Stimulated activated CD4-positive, alpha-beta T cell treated with anti-CD3 and anti-CD28 coated beads, Interleukin-1b, Interleukin-23, amount 100 ng/mL, for 1 hour (primary cell): ENCODE results near the gene GLP1R.

Experiments
- DNase-seq, 2 donors: peaks; one replicate each; pipeline ENCODE4 v3.0.0-alpha.2; 2020; ENCODE audit warnings: low read depth in 2 of 2

Gene GLP1R

DNA sequence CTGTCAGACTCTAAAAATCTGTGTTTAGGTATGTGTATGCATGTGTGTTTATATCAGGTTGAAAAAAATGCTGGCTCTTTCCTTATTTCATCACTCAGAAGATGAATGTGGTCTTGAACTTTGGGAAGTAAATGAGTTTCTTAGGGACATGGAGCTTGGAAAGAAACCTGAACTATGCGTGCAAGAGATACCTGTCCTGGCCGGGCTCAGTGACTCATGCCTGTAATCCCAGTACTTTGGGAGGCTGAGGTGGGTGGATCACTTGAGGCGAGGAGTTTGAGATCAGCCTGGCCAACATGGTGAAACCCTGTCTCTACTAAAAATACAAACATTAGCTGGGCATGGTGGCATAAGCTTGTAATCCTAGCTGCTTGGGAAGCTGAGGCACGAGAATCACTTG is 4.4 kb upstream of the GLP1R start:
- DNase-seq = no peak

DNA sequence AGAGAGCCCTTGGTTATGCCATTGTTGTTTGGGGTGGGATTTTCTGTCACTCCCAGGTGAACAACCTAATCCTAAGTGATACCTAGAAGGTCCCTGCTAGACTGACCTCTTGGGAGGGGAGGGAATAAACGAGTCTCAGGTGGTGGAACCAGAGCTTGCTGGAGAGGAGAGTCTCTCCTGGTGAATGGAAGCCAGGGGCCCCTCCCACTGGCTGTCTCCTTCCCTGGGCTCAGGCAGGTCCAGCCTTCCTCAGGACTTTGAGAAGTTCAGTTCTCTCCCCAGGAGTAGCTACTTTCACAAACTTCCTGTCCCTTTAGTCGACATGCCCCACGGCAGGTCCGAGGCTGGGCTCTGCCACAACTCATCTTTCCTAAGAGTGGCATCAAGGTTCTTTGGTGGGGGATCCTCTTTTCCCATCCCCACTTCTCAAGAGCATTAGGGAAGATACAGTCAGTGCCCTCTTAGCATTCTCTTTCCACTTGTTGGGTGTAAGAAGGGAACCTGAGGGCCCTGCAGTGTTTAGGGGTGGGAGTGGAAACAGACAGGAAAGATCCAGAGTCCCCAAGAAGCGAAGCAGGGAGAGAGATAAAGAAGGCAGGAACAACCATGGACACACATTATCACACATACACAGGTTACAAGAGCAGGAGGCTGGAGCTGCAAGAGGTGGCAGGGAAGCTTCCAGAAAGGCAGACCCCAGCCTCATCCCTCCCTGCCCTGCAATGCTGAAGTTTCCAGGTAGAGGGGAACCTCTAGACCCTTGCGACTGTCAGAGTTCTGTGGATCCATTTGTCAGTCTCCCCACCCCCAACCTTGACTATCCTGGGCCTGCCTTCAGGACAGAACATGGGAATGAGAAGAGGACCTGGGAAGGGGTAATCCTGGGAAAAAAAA is 900 bp upstream of the GLP1R start:
- DNase-seq = no peak

DNA sequence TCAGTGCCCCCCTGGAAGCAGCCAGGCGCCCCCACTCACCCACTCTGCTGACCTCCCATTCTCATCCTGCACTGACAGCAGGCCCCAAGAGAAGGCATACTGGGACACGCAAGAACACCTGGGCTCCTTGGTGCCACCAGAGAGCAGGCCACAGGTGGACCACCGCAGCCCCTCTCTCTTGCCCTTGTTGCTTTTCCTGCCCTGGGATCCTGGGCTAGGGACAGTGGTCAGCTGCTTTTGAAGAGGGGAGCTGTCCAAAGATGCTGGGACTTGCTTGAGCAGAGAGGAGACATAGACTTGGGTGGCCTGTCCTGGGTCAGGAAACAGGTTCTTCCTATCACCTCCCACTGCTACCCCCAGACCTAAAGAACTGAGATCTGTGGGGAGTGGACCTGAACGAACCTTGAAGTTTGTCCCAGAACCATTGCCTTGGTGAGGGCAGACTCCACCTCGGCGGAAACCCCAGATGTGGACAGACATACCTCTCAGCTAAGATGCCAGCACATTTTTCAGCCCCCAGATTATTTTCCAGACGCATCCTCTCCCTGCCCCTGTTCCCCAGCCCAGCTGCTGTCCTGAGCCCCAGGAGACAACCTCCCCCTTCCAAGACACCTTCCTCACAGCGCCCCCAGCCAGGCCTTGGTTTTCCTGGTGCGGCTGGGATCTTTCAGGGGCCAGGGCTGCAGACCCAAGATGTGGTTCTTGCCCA is 1.1 kb downstream of the GLP1R start:
- DNase-seq = no peak

DNA sequence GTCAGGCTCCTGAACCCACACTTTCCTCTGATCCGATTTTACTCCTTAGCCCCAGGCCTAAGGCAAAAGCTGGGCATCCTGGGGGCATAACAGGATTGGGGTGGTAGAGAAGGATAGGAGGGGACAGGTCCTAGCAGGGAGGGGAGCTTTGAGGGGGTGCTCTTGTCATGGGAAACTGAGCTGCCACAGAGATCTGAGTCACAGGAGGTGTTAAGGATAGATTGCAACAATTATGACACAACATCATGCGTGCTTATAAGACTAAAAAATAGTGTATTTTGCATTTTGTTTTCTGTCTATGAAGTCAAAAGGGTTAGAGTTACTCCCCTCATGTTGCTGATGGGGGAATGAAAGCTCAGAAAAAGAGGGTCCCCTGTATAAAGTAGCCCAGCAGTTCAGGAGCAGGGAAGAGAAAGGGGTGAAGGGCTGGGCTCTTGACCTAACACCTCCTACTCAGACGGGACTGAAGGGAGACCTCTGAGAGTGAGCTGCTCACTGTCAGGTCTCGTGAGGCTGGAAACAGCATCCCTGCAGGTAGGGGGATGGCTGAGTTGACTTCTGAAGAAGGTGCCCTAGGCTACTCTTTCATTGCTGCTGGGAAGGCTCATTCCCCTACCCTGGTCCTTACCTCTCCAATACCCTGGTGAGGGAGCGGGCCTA is 2.0 kb downstream of the GLP1R start:
- DNase-seq = no peak

DNA sequence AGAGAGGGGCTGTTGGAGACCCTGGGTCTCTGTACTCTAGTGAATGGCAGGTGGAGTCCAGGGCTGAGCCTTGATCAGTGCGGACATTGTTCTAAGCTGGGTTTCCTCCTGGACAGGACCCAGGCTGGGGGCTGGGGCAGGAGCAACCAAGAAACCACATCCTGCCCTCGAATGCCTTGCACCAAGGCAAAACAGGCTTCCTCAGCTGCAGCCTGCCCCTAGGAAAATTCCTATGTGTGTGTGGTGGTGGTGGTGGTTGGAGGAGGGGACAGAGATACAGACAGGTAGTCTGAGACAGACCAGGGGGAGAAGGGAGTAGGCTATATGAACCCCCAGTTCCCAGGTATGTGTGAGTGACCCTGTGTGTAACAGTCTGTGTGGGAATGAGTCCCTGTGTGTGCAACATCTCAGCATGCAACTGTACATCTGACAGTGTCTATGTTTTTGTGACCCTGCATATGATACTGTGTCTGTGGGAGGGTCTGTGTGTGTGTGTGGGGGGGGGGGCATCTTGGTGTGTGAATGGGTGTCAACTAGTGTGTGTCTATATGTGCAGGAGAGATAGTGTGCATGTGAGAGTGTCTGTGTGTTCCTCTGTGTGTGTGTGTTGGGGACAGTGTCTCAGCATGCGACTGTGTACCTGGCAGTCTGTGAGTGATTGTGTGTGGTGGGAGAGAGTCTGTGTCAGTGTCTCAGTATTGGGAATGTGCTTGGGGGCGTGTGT is 3.0 kb downstream of the GLP1R start:
- no peak for DNase-seq

DNA sequence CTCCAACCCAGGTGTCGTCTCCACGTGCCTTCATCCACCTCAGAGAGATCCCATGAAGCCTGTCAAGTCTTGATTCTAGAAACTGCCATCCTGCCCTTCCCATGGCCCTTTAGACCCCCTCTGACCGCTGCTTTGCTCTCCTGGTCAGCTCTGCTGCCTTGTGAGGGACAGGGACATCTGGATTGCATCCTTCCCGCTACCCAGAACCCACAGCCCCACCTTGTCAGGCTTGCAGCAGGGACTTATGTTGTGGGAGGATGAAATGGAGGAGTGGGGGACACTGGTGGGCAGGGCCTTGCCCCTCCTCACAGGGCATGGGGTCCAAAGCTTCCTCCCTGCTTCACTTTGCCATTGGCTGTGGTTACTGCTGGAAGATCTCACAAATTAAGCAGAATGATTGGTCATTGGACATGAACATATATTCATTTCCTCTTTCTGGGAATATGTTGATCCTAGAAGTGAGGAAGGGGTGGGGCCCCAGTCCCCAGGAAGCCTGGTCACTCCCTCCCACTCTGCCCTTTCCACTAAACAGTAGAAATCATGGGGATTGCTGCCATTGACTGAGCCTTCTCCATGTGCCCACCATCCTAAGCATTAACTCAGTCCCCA is 4.5 kb downstream of the GLP1R start:
- no peak for DNase-seq

DNA sequence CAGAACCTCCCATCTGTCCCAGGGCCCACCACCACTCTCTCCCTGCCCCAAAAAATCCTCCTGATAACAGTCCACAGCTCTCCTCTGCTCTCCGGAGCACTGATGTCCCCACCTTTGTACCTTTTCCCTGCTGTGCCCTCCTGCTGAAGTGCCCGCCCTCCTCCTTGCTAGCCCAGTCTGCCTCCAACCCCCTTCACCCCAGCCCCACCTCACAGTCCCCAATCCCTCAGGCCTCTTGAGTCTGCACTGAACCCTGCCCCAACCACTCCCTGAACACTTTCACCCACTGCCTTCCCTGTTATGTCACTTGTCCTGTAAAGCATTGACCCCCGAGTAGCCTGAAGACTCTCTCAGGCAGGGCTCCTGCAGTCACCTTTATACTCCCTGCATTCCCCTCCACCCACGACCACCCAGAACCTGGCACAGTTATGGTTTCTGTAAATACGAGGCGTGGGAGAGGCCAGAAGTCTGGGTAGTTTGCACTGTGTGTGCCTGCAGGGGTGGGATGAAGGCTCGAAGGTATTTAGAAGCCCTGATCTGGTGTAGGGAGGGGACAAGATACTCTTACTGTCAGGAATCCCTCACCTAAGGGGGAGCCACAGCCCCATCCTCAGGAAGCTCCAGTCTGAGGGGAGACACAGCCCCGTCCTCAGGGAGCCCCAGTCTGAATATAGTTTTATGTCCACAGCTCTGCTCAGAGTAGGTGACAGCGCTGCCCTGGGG is 5.4 kb downstream of the GLP1R start:
- DNase-seq = no peak

DNA sequence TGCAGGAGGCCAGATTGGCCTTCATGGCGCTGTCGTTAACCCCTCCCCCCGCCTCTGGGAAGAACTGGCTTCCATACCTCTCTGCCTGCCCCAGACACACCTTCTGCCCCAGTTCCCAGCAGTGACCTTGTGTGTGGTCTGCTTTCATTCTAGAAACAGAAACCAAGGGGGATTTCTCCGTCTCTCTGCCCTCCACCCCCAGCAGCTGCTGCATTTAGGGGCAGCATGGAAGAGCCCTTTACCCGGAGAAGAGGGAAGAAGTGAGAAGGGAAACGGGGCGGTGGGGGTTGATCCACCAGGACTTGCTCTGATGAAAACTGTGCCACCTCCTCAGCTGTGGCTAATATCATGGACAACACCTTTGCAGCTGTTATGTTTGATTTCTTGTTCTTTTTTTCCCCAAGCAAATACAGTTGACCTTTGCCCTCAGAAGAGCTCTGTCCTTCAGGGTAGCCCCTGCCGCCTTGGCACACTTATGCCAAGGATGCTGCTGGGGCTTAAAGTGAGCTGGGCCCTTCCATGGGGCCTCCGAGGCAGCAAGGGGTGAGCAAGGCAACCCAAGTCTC is 6.1 kb downstream of the GLP1R start:
- no peak for DNase-seq

DNA sequence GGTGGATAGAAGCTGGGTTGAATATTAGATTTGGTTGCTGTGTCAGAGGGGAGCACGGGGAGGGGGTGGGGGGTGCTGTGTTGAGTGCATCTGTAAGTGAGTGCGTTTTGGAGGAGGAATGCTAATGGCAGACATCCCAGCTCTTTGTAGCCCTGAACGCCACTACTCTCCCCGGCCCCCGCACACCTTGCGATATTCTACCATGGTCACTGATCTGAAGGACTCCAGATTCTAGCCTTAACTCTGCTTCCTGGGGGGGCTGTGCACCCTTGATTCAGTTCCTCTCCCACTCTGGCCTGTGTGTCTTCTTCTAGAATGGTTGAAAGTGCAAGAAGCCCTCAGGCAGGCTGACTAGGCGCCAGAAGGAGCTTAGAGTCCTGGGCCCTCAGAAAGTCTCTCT is 7.1 kb downstream of the GLP1R start:
- DNase-seq = no peak

DNA sequence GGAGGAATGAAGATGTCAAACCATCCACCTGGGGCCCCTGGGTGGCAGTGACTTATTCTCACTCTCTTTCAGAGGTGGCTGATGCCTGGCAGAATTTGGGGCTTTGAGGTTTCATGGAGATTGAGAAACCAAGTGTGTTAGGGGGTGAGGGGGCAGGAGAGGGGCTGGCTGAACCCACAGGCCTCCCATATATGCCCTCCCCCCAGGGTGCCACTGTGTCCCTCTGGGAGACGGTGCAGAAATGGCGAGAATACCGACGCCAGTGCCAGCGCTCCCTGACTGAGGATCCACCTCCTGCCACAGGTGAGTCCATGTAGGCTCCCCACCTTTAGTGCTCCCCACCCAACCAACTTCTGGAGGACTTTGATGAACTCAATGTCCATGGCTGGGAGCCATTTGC is 7.6 kb downstream of the GLP1R start:
- no peak for DNase-seq

DNA sequence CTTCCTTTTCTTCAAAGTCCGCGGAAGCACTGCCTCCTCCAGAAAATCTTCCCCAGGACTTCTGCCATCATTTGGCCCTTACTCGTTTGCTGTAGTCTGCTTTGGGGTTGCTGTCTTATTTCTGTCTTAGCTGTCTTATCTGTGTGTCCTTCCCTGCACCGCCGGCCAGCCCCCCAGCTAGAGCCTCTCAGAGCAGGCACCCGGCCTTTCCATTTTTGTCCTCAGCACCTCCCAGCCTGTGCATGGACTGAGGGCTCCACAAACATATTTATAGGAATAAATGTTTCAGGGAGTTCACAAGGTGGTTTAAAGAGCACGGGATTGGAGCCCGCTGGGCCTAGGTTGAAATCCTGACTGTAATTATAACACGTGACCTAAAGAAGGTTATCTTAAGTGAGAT is 8.1 kb downstream of the GLP1R start:
- DNase-seq = no peak

DNA sequence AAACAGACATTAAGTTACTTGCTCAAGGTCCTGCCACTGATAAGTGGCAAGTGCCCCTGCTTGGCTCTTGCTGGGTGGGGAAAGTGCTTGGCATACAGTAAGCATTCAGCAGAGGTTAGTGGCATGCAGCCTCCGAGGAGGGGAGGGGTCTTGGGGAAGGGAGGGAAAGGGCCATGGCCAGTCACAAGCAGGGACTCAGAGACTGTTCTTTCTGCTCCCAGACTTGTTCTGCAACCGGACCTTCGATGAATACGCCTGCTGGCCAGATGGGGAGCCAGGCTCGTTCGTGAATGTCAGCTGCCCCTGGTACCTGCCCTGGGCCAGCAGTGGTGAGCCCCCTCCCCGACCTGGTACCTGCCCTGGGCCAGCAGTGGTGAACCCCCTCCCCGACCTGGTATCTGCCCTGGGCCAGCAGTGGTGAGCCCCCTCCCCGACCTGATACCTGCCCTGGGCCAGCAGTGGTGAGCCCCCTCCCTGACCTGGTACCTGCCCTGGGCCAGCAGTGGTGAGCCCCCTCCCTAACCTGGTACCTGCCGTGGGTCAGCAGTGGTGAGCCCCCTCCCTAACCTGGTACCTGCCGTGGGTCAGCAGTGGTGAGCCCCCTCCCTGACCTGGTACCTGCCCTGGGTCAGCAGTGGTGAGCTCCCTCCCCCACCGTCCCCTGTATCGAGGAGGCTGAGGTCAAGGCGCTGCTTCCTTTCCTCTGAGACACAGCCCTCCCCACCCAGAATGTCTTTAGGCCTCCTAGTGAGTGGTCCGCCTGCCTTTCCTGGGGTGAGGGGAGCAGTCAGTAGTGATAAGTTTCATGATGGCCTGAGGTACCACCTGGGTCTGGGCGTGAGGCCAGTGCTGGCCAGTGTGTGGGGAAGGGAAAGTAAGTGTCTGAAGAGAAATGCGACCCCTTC is 8.9 kb downstream of the GLP1R start:
- DNase-seq = no peak

DNA sequence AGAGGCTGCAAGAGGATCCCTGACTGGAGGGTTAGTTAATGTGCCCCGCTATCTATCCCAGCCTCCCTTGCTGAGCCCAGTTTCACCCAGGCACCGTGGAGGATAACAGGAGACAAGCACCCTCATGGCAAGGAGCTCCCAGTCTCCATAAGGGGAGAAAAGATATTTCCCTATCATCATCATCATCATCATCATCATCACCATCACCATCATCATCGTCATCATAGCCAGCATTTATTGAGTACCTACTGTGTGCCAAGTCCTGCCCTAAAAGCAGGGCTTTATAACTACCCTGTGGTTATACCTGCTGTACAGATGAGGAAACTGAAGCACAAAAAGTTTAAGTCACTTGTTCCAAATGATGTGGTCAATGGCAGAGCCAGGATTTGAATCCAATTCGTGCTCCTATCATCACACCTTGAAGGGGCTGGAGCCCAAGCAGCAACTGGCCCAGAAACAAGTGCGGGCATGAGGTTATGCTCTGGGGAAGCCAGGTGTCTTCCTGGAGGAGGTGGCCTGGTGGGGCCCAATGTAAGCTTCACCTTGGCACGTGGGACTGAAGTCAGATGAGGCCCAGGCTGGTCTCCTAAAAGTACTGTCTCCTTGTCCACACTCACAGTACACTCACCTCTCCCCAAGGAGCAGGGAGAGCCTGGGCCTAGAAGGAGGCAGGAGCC is 10.0 kb downstream of the GLP1R start:
- no peak for DNase-seq

DNA sequence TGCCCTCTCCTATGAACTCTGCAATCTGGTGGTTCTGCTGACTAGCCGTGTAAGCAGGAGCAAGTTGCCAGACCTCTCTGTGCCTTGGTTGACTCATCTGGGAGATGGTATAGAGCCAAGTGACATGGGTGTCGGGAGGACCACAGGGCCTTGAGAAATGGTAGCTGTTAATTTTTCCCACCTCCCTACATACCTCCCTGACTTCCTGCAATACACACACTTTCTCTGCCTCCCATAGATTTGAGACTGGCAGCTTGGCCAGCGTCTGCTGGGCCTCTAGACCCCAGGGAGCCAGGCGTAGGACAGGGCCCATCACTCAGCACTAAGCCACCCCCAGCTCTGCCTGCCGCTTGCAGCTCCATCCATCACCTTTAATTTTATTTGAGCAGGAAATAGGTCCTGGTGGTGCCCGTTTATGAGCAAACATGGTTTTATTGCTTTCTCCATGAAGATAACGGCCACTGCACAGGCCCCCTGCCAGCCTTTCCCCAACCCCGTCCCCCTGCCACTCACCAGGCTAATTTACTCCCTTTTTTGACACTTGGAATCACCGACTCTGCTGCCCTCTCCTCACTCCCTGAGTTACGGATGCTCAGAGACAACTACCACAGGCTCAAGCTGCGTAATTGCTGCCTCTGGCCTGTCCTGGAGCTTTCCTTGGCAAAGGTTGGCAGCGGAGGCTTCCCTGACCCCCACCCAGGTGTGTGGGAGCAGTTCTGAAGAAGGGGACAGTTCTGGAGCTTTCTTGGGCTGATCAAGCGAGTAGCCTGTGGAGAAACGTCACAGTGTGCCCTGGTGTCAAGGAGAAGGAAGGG is 11.1 kb downstream of the GLP1R start:
- no peak for DNase-seq

DNA sequence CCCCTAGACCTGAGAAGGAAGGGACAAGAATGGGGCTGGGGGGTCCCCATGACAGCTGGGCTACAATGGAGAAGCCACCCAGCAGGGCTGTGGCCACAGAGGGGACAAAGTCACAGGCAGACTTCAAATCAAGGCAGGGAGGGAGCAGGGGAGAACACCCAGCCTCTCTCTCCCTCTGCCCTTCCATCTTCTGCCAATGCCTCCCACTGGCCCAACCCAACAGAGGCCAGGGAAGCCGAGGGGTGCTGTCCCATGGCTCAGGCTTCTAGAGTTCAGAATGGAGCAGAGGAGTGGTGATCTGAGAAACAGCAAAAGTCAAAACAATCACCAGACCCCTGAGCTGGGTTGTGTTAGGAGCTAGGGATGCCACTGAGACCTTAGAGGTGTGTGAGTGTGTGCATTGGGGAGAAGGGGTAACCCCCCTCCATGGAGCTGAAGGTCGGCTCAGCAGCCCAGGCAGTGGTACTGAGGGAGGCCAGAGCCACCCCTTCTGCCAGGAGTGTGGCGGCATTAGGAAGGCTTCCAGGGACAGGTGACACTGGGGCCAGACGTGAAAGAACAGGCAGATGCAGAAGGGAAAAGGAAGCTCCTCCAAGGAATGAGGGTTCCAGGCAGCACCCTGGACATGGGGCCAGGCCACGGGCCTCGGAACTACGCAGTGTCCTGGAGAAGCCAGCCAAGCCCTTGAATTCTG is 12.0 kb downstream of the GLP1R start:
- DNase-seq = no peak

DNA sequence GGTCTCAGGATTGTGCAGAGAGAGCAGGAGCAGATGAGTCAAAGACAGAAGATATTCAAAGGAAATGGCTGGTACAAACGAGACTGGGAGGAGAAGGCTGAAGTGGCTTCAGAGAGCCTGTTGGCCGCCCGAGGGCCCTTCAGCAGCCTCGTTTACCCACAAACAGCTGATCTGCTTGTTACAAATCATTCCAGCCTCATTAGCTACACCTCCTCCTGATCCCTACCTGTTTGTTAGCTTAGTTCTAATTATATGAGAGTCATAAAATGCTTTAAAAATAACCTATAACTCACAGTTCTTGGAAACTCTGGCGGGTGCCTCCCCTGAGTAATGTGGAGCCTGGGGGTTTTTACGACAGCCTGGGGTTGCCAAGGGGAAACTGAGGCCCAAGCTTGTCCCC is 12.6 kb downstream of the GLP1R start:
- no peak for DNase-seq

DNA sequence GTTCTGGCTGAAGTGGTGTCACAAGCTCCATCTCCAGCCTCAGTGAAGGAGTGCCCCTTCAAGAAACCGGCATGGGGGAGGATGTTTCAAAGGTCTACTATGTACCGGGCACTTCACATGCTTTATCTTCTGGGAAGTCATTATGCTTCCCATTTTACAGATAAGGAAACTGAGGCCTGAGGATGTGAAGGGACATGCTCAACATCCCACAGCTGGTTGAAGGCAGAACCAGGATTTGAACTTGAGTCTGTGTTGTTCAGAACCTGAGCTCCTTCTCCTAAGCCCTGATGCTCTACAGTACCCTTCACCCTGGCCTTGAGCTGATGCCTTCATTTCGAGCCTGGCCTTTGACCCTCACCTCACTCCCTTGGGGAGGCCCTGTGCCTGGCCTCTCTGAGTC is 13.0 kb downstream of the GLP1R start:
- DNase-seq = no peak
